Adipocyte (in vitro differentiated cells): ENCODE data around the gene AAMP.

ENCODE experiments used
- DNase-seq: peaks from one replicate; pipeline ENCODE4 v3.0.0-alpha.2; 2015; ENCODE audit warnings: low read depth
- H3K27me3 ChIP-seq: replicated peaks from 2 replicates; pipeline ENCODE4 v1.7.0; 2013; ENCODE audit warnings: mild to moderate bottlenecking, low read length, moderate library complexity; ENCODE audit not compliant: control insufficient read depth, insufficient read depth
- H3K36me3 ChIP-seq: 2 replicates; pipeline ENCODE4 v1.7.0; 2013; ENCODE audit warnings: low read length, mild to moderate bottlenecking, moderate library complexity; ENCODE audit not compliant: control insufficient read depth, insufficient read depth, severe bottlenecking
- H3K4me1 ChIP-seq: 2 replicates; pipeline ENCODE4 v1.7.0; 2013; ENCODE audit warnings: mild to moderate bottlenecking, low read length, moderate library complexity; ENCODE audit not compliant: control insufficient read depth, insufficient read depth
- H3K4me3 ChIP-seq: 2 replicates; pipeline ENCODE4 v1.7.0; 2013; ENCODE audit warnings: mild to moderate bottlenecking, low read length, moderate library complexity
- H3K9ac ChIP-seq: 2 replicates; pipeline ENCODE4 v1.7.0; 2013; ENCODE audit warnings: mild to moderate bottlenecking, low read length, moderate library complexity
- H3K9me3 ChIP-seq: 2 replicates; pipeline ENCODE4 v1.7.0; 2013; ENCODE audit warnings: mild to moderate bottlenecking, low read length, moderate library complexity; ENCODE audit not compliant: control insufficient read depth

AAMP gene

GRCh38 chr2:218262631-218263586 is 7.0 kb downstream of the AAMP start:
- Histone ChIP-seq H3K4me3 (no peak overlapping the region), H3K4me1 (peaks cover 53% of the 10 kb centered on the region), H3K27me3 (no peaks in the 10 kb centered on the region), H3K9ac (no peak overlapping the region), H3K36me3 (peaks cover 48% of the 10 kb centered on the region), H3K9me3 (no peaks in the 10 kb centered on the region)
- DNase-seq: no peak

- H3K9me3 ChIP-seq: no peaks in the 10 kb centered on the region
- H3K27me3 ChIP-seq: no peaks in the 10 kb centered on the region
- H3K4me1 ChIP-seq: peaks cover 58% of the 10 kb centered on the region
- no peak for DNase-seq
- no peak overlapping the region for H3K4me3 ChIP-seq
- peak overlapping the region; percentile 1 for H3K9ac ChIP-seq
- H3K36me3 ChIP-seq: peaks cover 42% of the 10 kb centered on the region
Measured at GRCh38 chr2:218262237-218262600, 7.7 kb downstream of the AAMP start.

GRCh38 chr2:218261423-218262236 is 8.3 kb downstream of the AAMP start:
- H3K27me3 ChIP-seq: no peaks in the 10 kb centered on the region
- H3K4me3 ChIP-seq: peak overlapping the region; percentile 55
- no peak for DNase-seq
- peaks cover 58% of the 10 kb centered on the region for H3K4me1 ChIP-seq
- H3K36me3 ChIP-seq: peaks cover 41% of the 10 kb centered on the region
- H3K9ac ChIP-seq: peak overlapping the region; percentile 71
- no peaks in the 10 kb centered on the region for H3K9me3 ChIP-seq

GRCh38 chr2:218260742-218261422 is 9.1 kb downstream of the AAMP start, which contains the start of gene GPBAR1:
Gene GPBAR1, plus strand, starts transcription at chr2:218261015. Its CDS starts 1,710 bp downstream, at chr2:218262725.
- Histone ChIP-seq H3K4me3 (peak within 1 kb of the TSS; percentile 55), H3K36me3 (peaks cover 39% of the 10 kb centered on the region), H3K4me1 (peaks cover 58% of the 10 kb centered on the region), H3K9me3 (no peaks in the 10 kb centered on the region), H3K9ac (peak within 1 kb of the TSS; percentile 80), H3K27me3 (no peaks in the 10 kb centered on the region)
- DNase-seq: no peak

- Histone ChIP-seq H3K4me3 (peak overlapping the region; percentile 43), H3K9ac (peak overlapping the region; percentile 80), H3K27me3 (no peaks in the 10 kb centered on the region), H3K4me1 (peaks cover 61% of the 10 kb centered on the region), H3K9me3 (no peaks in the 10 kb centered on the region), H3K36me3 (peaks cover 39% of the 10 kb centered on the region)
- DNase-seq: no peak
Measured at GRCh38 chr2:218260166-218260565, 9.8 kb downstream of the AAMP start.

- peak overlapping the region; percentile 43 for H3K4me3 ChIP-seq
- no peaks in the 10 kb centered on the region for H3K9me3 ChIP-seq
- DNase-seq: peak; percentile 64
- H3K9ac ChIP-seq: peak overlapping the region; percentile 80
- H3K27me3 ChIP-seq: no peaks in the 10 kb centered on the region
- H3K36me3 ChIP-seq: peaks cover 39% of the 10 kb centered on the region
- H3K4me1 ChIP-seq: peaks cover 61% of the 10 kb centered on the region
Measured at GRCh38 chr2:218259099-218259961, 10.6 kb downstream of the AAMP start.

GRCh38 chr2:218257390-218257981 is 12.5 kb downstream of the AAMP start:
- H3K4me3 ChIP-seq: no peak overlapping the region
- DNase-seq: peak; percentile 48
- H3K4me1 ChIP-seq: peaks cover 62% of the 10 kb centered on the region
- no peaks in the 10 kb centered on the region for H3K27me3 ChIP-seq
- H3K9me3 ChIP-seq: no peaks in the 10 kb centered on the region
- peaks cover 44% of the 10 kb centered on the region for H3K36me3 ChIP-seq
- no peak overlapping the region for H3K9ac ChIP-seq

- no peak for DNase-seq
- Histone ChIP-seq H3K4me1 (peaks cover 61% of the 10 kb centered on the region), H3K9ac (no peak overlapping the region), H3K9me3 (no peaks in the 10 kb centered on the region), H3K27me3 (no peaks in the 10 kb centered on the region), H3K4me3 (no peak overlapping the region), H3K36me3 (peaks cover 51% of the 10 kb centered on the region)
Measured at GRCh38 chr2:218256612-218257350, 13.2 kb downstream of the AAMP start.

- H3K4me1 ChIP-seq: peaks cover 48% of the 10 kb centered on the region
- DNase-seq: no peak
- no peaks in the 10 kb centered on the region for H3K27me3 ChIP-seq
- no peak overlapping the region for H3K9ac ChIP-seq
- no peak overlapping the region for H3K4me3 ChIP-seq
- peaks cover 64% of the 10 kb centered on the region for H3K36me3 ChIP-seq
- H3K9me3 ChIP-seq: no peaks in the 10 kb centered on the region
Measured at GRCh38 chr2:218255446-218255845, 14.5 kb downstream of the AAMP start.
